Progenitor cell of endocrine pancreas (in vitro differentiated cells): ENCODE data around the gene HTR1E. TPM values are rescaled to one million over a fixed set of nuclear protein-coding genes. Genes with fewer than 3 reads are reported as not detected.

Experiments
- DNase-seq: peaks from one replicate; pipeline ENCODE4 v3.0.0; 2021; ENCODE audit warnings: low spot score; ENCODE audit not compliant: unreplicated experiment
- H3K27ac Mint-ChIP-seq: 2 replicates; pipeline ENCODE4 v1.8.0; 2021; ENCODE audit warnings: mild to moderate bottlenecking, moderate library complexity, mixed read lengths
- H3K27me3 Mint-ChIP-seq: 2 replicates; pipeline ENCODE4 v1.8.0; 2021; ENCODE audit warnings: mixed read lengths
- H3K36me3 Mint-ChIP-seq: 2 replicates; pipeline ENCODE4 v1.8.0; 2022; ENCODE audit warnings: mixed read lengths; ENCODE audit not compliant: insufficient read depth
- H3K4me1 Mint-ChIP-seq: 2 replicates; pipeline ENCODE4 v1.8.0; 2021; ENCODE audit warnings: low read depth, mixed read lengths
- H3K4me3 Mint-ChIP-seq: 2 replicates; pipeline ENCODE4 v1.8.0; 2021; ENCODE audit warnings: low read depth, mild to moderate bottlenecking, moderate library complexity, mixed read lengths
- H3K9me3 Mint-ChIP-seq: 2 replicates; pipeline ENCODE4 v1.8.0; 2021; ENCODE audit warnings: low read depth, mixed read lengths
- total RNA-seq: library from RNA; stranded (reverse); gene quantifications from 2 replicates; pipeline ENCODE4 v1.2.1, GENCODE V29; 2021
- TF ChIP-seq, protein P1 (sequence below): fragments of 200-600 bp; sonication (generic); IDR thresholded peaks from one replicate; pipeline ENCODE4 v1.5.0; 2021; ENCODE audit warnings: antibody characterized with exemption, mild to moderate bottlenecking; ENCODE audit not compliant: unreplicated experiment

The HTR1E gene
- total RNA-seq, 1 donor from 2014 or later: not detected

DNA sequence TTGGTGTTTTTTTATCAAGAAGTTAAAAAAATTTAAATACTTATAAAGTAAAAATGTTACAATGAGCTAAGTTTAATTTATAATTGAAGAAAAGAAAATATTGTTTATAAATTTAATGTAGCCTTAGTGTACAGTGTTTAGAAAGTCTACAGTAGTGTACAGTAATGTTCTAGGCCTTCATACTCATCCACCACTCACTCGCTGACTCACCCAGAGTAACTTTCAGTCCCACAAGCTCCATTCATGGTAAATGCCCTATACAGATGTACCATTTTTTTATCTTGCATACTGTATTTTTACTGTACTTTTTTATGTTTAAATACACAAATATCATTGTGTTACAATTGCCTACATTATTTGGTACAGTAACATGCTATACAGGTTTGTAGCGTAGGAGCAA, 26.0 kb downstream of the HTR1E start:
- Mint-ChIP-seq H3K4me1 (no peaks in the 10 kb centered on the region), H3K27me3 (no peaks in the 10 kb centered on the region), H3K4me3 (no peak overlapping the region), H3K9me3 (peaks cover 1% of the 10 kb centered on the region), H3K27ac (no peak overlapping the region), H3K36me3 (no peaks in the 10 kb centered on the region)
- TF ChIP-seq, protein P1, sequence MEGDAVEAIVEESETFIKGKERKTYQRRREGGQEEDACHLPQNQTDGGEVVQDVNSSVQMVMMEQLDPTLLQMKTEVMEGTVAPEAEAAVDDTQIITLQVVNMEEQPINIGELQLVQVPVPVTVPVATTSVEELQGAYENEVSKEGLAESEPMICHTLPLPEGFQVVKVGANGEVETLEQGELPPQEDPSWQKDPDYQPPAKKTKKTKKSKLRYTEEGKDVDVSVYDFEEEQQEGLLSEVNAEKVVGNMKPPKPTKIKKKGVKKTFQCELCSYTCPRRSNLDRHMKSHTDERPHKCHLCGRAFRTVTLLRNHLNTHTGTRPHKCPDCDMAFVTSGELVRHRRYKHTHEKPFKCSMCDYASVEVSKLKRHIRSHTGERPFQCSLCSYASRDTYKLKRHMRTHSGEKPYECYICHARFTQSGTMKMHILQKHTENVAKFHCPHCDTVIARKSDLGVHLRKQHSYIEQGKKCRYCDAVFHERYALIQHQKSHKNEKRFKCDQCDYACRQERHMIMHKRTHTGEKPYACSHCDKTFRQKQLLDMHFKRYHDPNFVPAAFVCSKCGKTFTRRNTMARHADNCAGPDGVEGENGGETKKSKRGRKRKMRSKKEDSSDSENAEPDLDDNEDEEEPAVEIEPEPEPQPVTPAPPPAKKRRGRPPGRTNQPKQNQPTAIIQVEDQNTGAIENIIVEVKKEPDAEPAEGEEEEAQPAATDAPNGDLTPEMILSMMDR: no peak
- no peak for DNase-seq

DNA sequence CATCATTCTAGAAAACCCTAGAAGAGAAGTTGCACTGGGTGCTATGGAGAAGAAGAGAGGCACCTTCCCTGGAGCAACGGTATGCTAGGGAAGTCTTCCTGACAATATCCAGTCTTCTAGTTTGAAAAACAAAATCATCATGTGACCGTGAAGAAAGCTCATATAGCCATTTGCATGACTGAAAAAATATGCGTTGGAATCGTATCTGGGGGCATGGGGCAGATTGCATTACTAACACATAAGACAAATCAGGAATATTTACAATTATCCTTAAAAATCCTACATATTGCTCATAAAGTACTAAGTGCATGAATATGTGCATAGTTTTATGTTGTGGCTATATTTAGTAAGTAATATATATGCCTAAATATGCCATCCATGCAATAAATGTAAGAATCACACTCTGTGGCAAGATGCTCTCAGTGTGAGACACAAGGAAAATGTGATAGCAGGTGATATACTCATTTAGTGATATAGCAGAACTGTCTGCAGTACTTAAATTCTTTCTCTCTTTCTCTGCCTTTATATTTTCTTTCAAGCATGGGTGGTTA, 26.8 kb downstream of the HTR1E start:
- TF ChIP-seq, protein P1: no peak
- Mint-ChIP-seq H3K27ac (no peak overlapping the region), H3K36me3 (no peaks in the 10 kb centered on the region), H3K4me3 (no peak overlapping the region), H3K4me1 (no peaks in the 10 kb centered on the region), H3K27me3 (no peaks in the 10 kb centered on the region), H3K9me3 (no peaks in the 10 kb centered on the region)
- no peak for DNase-seq

DNA sequence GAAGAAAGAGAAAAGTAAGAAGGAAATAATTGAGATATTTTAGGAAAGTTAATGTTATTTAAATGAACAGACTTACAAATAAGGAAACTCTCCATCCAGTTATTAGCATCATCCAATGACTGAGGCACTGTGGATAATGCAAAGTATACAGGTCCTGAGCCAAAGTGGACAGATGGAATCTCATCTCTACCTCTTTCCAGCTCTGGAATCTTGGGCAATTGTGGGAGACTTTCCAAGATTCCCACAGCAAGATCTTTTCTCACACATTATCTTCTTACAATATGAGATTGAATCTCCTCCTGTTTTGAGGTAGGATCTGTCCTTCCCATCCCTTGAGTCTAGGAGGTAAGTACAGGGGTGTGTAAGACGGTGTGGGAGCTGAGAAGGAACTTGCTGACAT, 28.9 kb downstream of the HTR1E start:
- H3K4me3 Mint-ChIP-seq: no peak overlapping the region
- no peaks in the 10 kb centered on the region for H3K36me3 Mint-ChIP-seq
- no peak for DNase-seq
- no peaks in the 10 kb centered on the region for H3K4me1 Mint-ChIP-seq
- no peaks in the 10 kb centered on the region for H3K27me3 Mint-ChIP-seq
- no peaks in the 10 kb centered on the region for H3K9me3 Mint-ChIP-seq
- TF ChIP-seq, protein P1: no peak
- H3K27ac Mint-ChIP-seq: no peak overlapping the region

DNA sequence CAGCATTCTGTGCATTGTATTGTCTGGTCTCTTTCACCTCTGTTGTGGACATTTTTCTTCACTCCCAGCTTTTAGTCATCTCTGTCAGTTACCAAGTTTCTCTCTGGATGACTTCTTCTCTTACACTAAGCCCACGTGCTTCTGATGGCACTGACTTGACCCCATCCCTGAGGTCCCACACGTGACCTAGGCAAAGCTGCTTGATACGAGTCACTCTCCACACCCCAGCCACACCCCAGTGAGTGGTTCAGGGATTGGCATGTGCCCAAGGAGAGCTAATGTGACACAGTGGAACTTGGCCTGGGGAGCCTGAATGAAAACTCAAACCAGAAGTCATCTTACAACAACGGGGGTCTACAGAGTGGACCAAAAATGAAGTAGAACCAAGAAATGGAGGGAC, 32.2 kb downstream of the HTR1E start:
- no peak for DNase-seq
- Mint-ChIP-seq H3K36me3 (no peaks in the 10 kb centered on the region), H3K27ac (no peak overlapping the region), H3K9me3 (no peaks in the 10 kb centered on the region), H3K4me3 (no peak overlapping the region), H3K4me1 (no peaks in the 10 kb centered on the region), H3K27me3 (no peaks in the 10 kb centered on the region)
- TF ChIP-seq, protein P1: no peak

DNA sequence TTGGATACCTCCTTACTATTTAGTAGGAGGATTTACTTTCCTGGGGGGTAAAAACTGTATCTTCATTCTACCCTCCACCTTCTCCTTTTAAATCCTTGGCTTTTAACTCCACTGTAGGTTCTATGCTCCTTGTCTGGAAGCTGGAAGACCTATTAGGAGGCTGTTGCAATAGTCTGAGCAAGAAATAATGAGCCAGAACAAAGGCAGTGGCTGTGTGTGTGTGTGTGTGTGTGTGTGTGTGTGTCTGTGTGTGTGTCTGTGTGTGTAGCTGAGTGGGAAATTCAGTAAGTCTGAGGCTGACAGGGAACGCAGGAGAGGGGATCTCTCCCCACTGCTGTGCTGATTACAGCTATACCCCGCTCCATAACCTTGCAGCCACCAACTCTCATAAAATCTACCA, 35.8 kb downstream of the HTR1E start:
- H3K4me3 Mint-ChIP-seq: no peak overlapping the region
- no peaks in the 10 kb centered on the region for H3K4me1 Mint-ChIP-seq
- DNase-seq: no peak
- no peaks in the 10 kb centered on the region for H3K36me3 Mint-ChIP-seq
- H3K27me3 Mint-ChIP-seq: peaks cover 4% of the 10 kb centered on the region
- peaks cover 5% of the 10 kb centered on the region for H3K9me3 Mint-ChIP-seq
- no peak overlapping the region for H3K27ac Mint-ChIP-seq
- TF ChIP-seq, protein P1: no peak
